Stomach (tissue), 9 donors: ENCODE results near the gene DEPDC1B. TPM values are rescaled to one million over a fixed set of nuclear protein-coding genes. Genes with fewer than 3 reads are reported as not detected.
"Not testable (repeated sequence)": the region's sequence is repeated elsewhere in the genome, so short reads cannot be mapped to it uniquely, and the experiment has no call there.

ENCODE experiments used
- DNase-seq, 2 donors: peaks; one replicate each; pipeline versions ENCODE4 v3.0.0 to v3.0.0-alpha.2; 2013 to 2019
- H3K27ac ChIP-seq, 5 donors: fragments of 200-600 bp in 4 of 5; sonication (generic) in 4 of 5; one replicate each; pipeline ENCODE4 v1.5.1; 2013 to 2019; ENCODE audit warnings: mild to moderate bottlenecking in 1 of 5, moderate library complexity in 1 of 5
- H3K27me3 ChIP-seq, 3 donors: fragments of 200-600 bp; sonication (generic); one replicate each; pipeline ENCODE4 v1.5.1; 2017 to 2019; ENCODE audit warnings: mixed run types in 1 of 3
- H3K36me3 ChIP-seq, 4 donors: fragments of 200-600 bp; sonication (generic); 1 replicate in 3 of 4; 2 replicates in 1 of 4; pipeline ENCODE4 v1.5.1; 2016 to 2019
- H3K4me1 ChIP-seq, 4 donors: fragments of 200-600 bp; sonication (generic); one replicate each; pipeline ENCODE4 v1.5.1; 2016 to 2019
- H3K4me3 ChIP-seq, 4 donors: fragments of 200-600 bp; sonication (generic) in 3 of 4; one replicate each; pipeline ENCODE4 v1.5.1; 2016 to 2019; ENCODE audit warnings: mild to moderate bottlenecking in 1 of 4
- H3K9me3 ChIP-seq, 4 donors: fragments of 200-600 bp; sonication (generic); one replicate each; pipeline ENCODE4 v1.5.1; 2016 to 2019
- EP300 ChIP-seq: sonication (generic); formaldehyde crosslinking; IDR thresholded peaks from one replicate; pipeline ENCODE4 v1.6.1; 2017; ENCODE audit warnings: antibody characterized with exemption
- POLR2A ChIP-seq, 4 donors: fragments of 450-650 bp; IDR thresholded peaks; one replicate each; pipeline ENCODE4 v1.6.1; 2016; ENCODE audit warnings: antibody characterized with exemption in 4 of 4, control low read depth in 2 of 4, mild to moderate bottlenecking in 1 of 4, moderate library complexity in 1 of 4
- POLR2AphosphoS5 ChIP-seq, 3 donors: sonication (generic); formaldehyde crosslinking; IDR thresholded peaks; one replicate each; pipeline ENCODE4 v1.6.1; 2016; ENCODE audit warnings: antibody characterized with exemption in 3 of 3
- WGBS, 5 donors: extraction: QIAGEN DNeasy Blood & Tissue Kit in 3 of 5; methylation state at CpG; one replicate each; pipeline versions ENCODE4 v1.1.5 to v1.1.7; 2013 to 2018; 5-methylcytosine and 5-hydroxymethylcytosine counted together
- intact Hi-C: fragments of 100-400 bp; cut with DNase I; formaldehyde crosslinking; loops from one replicate; pipeline ENCODE4 v1.15.1; 2023; ENCODE audit warnings: low total_unique reads
- polyA plus RNA-seq, 3 donors: library from polyadenylated mRNA; stranded (reverse); fragments of 200-250 nt; gene quantifications; one replicate each; pipeline ENCODE4 v1.2.3, GENCODE V29; 2013
- total RNA-seq, 5 donors: library from RNA; depleted of rRNA; stranded (reverse); fragments of >200 nt; gene quantifications; one replicate each; pipeline versions ENCODE4 v1.1.0 to v1.2.3, GENCODE V29; 2014 to 2016
- TF ChIP-seq, protein P1 (sequence below), 7 experiments: fragments of 450-650 bp in 4 of 7; fragments of 200-600 bp in 3 of 7; sonication (generic) in 3 of 7; IDR thresholded peaks; one replicate each; pipeline ENCODE4 v1.5.1; 2016 to 2019; ENCODE audit warnings: antibody characterized with exemption in 7 of 7, control low read depth in 2 of 7, mild to moderate bottlenecking in 1 of 7
- donor health status: healthy with polysubstance abuse.
- donor health status: Bipolar disorder and iron deficiency.
- donor health status: healthy.

The DEPDC1B gene
- total and polyA plus RNA-seq, 8 donors = 0.14 to 40.6 (median 1.9) TPM; not detected in 1

DNA sequence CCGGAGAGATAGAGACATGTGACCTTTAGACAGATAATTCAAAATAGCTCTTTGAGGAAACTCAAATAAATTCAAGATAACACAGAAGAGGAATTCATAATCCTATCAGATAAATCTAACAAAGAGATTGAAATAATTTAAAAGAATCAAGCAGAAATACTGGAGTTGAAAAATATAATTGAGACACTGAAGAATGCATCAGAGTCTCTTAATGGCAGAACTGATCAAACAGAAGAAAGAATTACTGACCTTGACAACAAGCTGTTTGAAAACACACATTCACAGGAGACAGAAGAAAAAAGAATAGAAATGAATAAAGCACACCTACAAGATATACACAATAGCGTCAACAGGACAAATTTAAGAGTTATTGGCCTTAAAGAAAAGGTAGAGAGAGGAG lies 40.4 kb upstream of the DEPDC1B start:
- intact Hi-C loops = no loop called here
- H3K4me1 ChIP-seq = no peaks in the 10 kb centered on the region
- no peak overlapping the region for H3K4me3 ChIP-seq
- H3K27me3 ChIP-seq = no peaks in the 10 kb centered on the region
- peaks cover 0 to 15% (median 11%) of the 10 kb centered on the region in 4 donors for H3K9me3 ChIP-seq
- TF ChIP-seq, protein P1, sequence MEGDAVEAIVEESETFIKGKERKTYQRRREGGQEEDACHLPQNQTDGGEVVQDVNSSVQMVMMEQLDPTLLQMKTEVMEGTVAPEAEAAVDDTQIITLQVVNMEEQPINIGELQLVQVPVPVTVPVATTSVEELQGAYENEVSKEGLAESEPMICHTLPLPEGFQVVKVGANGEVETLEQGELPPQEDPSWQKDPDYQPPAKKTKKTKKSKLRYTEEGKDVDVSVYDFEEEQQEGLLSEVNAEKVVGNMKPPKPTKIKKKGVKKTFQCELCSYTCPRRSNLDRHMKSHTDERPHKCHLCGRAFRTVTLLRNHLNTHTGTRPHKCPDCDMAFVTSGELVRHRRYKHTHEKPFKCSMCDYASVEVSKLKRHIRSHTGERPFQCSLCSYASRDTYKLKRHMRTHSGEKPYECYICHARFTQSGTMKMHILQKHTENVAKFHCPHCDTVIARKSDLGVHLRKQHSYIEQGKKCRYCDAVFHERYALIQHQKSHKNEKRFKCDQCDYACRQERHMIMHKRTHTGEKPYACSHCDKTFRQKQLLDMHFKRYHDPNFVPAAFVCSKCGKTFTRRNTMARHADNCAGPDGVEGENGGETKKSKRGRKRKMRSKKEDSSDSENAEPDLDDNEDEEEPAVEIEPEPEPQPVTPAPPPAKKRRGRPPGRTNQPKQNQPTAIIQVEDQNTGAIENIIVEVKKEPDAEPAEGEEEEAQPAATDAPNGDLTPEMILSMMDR (IDR thresholded peaks at IDR 0.05) = no peak
- TF ChIP-seq POLR2A (IDR thresholded peaks at IDR 0.05) (no peak), EP300 (no peak), POLR2AphosphoS5 (IDR thresholded peaks at IDR 0.05) (no peak)
- H3K27ac ChIP-seq = no peak overlapping the region
- DNase-seq = no peak
- WGBS, 5 donors = 87 to 95% (median 92%) methylated on average over 2 of the region's 2 CpGs
- H3K36me3 ChIP-seq = no peaks in the 10 kb centered on the region

DNA sequence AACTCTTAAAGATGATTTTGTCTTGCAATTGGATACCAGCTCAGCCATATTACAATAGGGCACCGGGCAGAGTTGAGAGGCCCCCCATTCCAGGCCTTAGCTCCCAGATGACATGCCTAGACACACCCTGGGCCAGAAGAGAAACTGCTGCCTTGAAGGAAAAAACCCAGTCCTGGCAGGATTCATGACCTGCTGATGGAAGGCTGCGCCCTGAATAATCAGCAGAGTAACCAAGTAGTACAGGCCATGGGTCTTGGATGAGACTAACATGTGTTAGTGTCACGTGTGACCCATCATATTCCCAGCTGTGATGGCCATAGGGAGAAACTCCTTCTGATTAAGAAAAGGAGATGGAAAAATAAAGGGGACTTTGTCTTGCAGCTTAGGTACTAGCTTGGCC lies 39.0 kb upstream of the DEPDC1B start:
- Histone ChIP-seq H3K4me3 (no peak overlapping the region), H3K36me3 (no peaks in the 10 kb centered on the region), H3K27ac (no peak overlapping the region), H3K9me3 (peaks cover 0 to 15% (median 11%) of the 10 kb centered on the region in 4 donors), H3K4me1 (no peaks in the 10 kb centered on the region), H3K27me3 (no peaks in the 10 kb centered on the region)
- WGBS, 5 donors = 67 to 83% (median 77%) methylated on average over 3 of the region's 3 CpGs
- no peak for DNase-seq
- TF ChIP-seq, protein P1 (IDR thresholded peaks at IDR 0.05) = no peak
- no peak for TF ChIP-seq POLR2AphosphoS5 (IDR thresholded peaks at IDR 0.05)
- TF ChIP-seq EP300 = no peak
- TF ChIP-seq POLR2A (IDR thresholded peaks at IDR 0.05) = no peak
- intact Hi-C loops = no loop called here

DNA sequence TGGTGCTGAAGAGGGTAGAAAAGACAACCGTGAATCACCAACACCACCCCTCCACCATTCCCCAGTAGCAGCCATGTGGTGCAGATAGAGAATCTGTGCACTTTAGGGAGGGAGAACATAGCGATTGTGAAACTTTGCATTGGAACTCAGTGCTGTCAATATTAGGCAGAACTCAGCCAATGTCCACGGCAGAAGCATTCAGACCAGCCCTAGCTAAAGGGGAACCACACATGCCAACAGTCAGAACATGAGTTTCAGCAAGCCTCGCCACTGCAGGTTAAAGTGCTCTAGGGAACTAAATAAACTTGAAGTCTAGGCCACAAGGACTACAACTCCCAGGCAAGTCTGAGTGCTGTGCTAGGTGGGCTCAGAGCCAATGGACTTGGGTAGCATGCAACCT lies 38.5 kb upstream of the DEPDC1B start:
- Histone ChIP-seq H3K4me1 (no peaks in the 10 kb centered on the region), H3K9me3 (peaks cover 0 to 15% (median 11%) of the 10 kb centered on the region in 4 donors), H3K27ac (no peak overlapping the region), H3K27me3 (no peaks in the 10 kb centered on the region), H3K36me3 (no peaks in the 10 kb centered on the region), H3K4me3 (no peak overlapping the region)
- no peak for DNase-seq
- WGBS, 5 donors = 77 to 98% (median 81%) methylated on average over 4 of the region's 4 CpGs
- intact Hi-C loops = no loop called here
- TF ChIP-seq EP300 (no peak), POLR2AphosphoS5 (IDR thresholded peaks at IDR 0.05) (no peak), POLR2A (IDR thresholded peaks at IDR 0.05) (no peak)
- TF ChIP-seq, protein P1 (IDR thresholded peaks at IDR 0.05) = no peak

DNA sequence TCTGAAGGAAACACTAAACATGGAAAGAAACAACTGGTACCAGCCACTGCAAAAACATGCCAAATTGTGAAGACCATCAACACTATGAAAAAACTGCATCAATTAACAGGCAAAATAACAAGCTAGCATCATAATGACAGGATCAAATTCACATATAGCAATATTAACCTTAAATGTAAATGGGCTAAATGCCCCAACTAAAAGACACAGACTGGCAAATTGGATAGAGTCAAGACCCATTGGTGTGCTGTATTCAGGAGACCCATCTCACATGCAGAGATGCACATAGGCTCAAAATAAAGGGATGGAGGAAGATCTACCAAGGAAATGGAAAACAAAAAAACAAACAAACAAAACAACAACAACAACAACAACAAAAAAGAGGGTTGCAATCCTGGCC lies 30.9 kb upstream of the DEPDC1B start:
- intact Hi-C loops, H3K4me3 ChIP-seq, H3K36me3 ChIP-seq, H3K27me3 ChIP-seq, H3K4me1 ChIP-seq, H3K9me3 ChIP-seq, H3K27ac ChIP-seq, DNase-seq: not testable (repeated sequence)

DNA sequence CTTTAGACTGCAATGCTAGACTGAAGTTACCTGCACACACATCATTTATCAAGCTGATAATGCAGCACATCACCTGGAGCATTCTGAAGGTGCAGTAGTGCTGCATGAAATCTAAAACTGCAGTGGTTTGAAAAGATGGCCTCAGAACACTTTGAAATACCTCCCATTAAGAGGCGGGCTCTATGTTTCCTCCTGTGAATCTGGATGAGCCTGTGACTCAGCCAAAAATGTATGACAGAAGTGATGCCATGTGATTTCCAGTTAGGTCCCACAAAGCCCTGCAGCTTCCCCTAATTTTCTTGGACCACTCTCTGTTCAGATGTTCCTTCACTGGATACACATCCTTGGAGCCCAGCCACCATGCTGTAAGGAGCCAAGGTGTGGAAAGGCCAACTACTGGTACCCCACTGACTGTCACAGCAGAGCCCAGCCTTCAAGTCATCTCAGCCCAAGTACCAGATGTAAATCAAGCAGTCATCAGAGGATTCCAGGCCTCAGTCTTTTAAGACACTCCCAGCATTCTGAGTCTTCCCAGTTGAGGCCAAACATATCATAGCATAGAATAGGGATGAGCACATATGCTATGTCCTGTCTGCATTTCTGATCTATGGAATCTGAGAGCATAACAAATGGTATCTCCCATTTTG lies 27.2 kb upstream of the DEPDC1B start:
- no peak overlapping the region for H3K27ac ChIP-seq
- TF ChIP-seq, protein P1 (IDR thresholded peaks at IDR 0.05) = no peak
- TF ChIP-seq EP300 = no peak
- TF ChIP-seq POLR2AphosphoS5 (IDR thresholded peaks at IDR 0.05) = no peak
- no peak for TF ChIP-seq POLR2A (IDR thresholded peaks at IDR 0.05)
- no peaks in the 10 kb centered on the region for H3K36me3 ChIP-seq
- no peaks in the 10 kb centered on the region for H3K27me3 ChIP-seq
- no peak overlapping the region for H3K4me3 ChIP-seq
- no peaks in the 10 kb centered on the region for H3K9me3 ChIP-seq
- H3K4me1 ChIP-seq = no peaks in the 10 kb centered on the region
- 64 to 94% (median 91%) methylated on average over 1 of the region's 1 CpG for WGBS, 5 donors
- intact Hi-C loops = no loop called here
- no peak for DNase-seq
